ENCODE data around the gene ATP2B2.

DNA sequence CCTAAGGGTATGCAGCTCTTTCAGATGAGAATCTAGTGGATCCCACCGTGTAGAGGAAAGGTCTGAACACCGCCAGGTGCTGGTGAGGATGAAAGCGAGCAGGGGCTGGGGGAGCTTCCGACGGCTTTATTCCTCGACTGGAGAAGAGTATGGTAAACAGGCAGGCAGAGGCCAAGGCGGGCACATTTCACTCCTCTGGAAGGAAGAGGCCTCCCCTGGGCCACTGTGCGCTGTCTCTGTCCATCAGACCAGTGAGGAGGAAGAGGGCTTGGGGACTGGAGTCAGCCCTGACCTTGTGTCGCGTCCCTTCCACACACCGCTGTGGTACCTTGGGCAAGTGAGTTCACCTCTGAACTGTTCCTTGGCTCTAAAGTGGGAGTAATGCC, 216.8 kb downstream of the ATP2B2 start:
- TF ChIP-seq PML (IDR thresholded peaks at IDR 0.05; ENCODE audit: low read length) (no peak), MTF1 (CRISPR knock-in tag; IDR thresholded peaks at IDR 0.05; ENCODE audit: borderline replicate concordance) (no peak), HCFC1 (IDR thresholded peaks at IDR 0.05; ENCODE audit: low read depth, low read length) (no peak), HOMEZ (CRISPR knock-in tag; IDR thresholded peaks at IDR 0.05) (no peak), RNF219 (CRISPR knock-in tag; IDR thresholded peaks at IDR 0.05) (no peak), HDAC8 (tag; IDR thresholded peaks at IDR 0.05) (no peak), OTX1 (CRISPR knock-in tag; IDR thresholded peaks at IDR 0.05) (no peak), PHF21A (IDR thresholded peaks at IDR 0.05; ENCODE audit: borderline replicate concordance, low read depth) (no peak), ZBTB9 (CRISPR knock-in tag; IDR thresholded peaks at IDR 0.05) (no peak), TCF7L2 (IDR thresholded peaks at IDR 0.05; ENCODE audit: low read depth, low read length) (no peak), EP300 (IDR thresholded peaks at IDR 0.05; ENCODE audit: low read length) (no peak)
- TF ChIP-seq, protein P1, sequence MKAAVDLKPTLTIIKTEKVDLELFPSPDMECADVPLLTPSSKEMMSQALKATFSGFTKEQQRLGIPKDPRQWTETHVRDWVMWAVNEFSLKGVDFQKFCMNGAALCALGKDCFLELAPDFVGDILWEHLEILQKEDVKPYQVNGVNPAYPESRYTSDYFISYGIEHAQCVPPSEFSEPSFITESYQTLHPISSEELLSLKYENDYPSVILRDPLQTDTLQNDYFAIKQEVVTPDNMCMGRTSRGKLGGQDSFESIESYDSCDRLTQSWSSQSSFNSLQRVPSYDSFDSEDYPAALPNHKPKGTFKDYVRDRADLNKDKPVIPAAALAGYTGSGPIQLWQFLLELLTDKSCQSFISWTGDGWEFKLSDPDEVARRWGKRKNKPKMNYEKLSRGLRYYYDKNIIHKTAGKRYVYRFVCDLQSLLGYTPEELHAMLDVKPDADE (conservative IDR thresholded peaks at IDR 0.05; ENCODE audit: control insufficient read depth, low read depth, low read length), result no peak
- TF ChIP-seq, protein P2, sequence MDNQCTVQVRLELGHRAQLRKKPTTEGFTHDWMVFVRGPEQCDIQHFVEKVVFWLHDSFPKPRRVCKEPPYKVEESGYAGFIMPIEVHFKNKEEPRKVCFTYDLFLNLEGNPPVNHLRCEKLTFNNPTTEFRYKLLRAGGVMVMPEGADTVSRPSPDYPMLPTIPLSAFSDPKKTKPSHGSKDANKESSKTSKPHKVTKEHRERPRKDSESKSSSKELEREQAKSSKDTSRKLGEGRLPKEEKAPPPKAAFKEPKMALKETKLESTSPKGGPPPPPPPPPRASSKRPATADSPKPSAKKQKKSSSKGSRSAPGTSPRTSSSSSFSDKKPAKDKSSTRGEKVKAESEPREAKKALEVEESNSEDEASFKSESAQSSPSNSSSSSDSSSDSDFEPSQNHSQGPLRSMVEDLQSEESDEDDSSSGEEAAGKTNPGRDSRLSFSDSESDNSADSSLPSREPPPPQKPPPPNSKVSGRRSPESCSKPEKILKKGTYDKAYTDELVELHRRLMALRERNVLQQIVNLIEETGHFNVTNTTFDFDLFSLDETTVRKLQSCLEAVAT (IDR thresholded peaks at IDR 0.05), result no peak
